GM18951 (cell line): Measurements from ENCODE around the gene RAB4B.
"Not testable (repeated sequence)": the region's sequence is repeated elsewhere in the genome, so short reads cannot be mapped to it uniquely, and the experiment has no call there.

ENCODE experiments used
- POLR2A ChIP-seq: IDR thresholded peaks from 4 replicates; pipeline ENCODE4 v1.6.1; 2011; ENCODE audit warnings: mild to moderate bottlenecking; ENCODE audit not compliant: insufficient read length, insufficient read depth; ENCODE audit errors: extremely low read depth
- in situ Hi-C: fragments of 300-500 bp; cut with MboI; formaldehyde crosslinking; loops from one replicate; pipeline ENCODE4 v1.12.0; 2022; ENCODE audit warnings: low sequenced_read_pairs, mixed read lengths, inconsistent platforms; ENCODE audit not compliant: unreplicated experiment

The RAB4B gene

GRCh38 chr19:40758491-40758890 lies 19.6 kb upstream of the RAB4B start:
- in situ Hi-C loops: no loop called here
- no peak for TF ChIP-seq POLR2A

- in situ Hi-C loops: no loop called here
- TF ChIP-seq POLR2A: no peak
Measured at GRCh38 chr19:40759352-40759751, 18.7 kb upstream of the RAB4B start.

- no peak for TF ChIP-seq POLR2A
- in situ Hi-C loops: no loop called here
Measured at GRCh38 chr19:40762754-40763470, 15.1 kb upstream of the RAB4B start.

- TF ChIP-seq POLR2A: no peak
- in situ Hi-C loops: no loop called here
Measured at GRCh38 chr19:40763526-40763925, 14.5 kb upstream of the RAB4B start.

- no peak for TF ChIP-seq POLR2A
- in situ Hi-C loops: no loop called here
Measured at GRCh38 chr19:40763963-40764362, 14.1 kb upstream of the RAB4B start.

- in situ Hi-C loops: not testable (repeated sequence)
Measured at GRCh38 chr19:40766385-40766784, 11.7 kb upstream of the RAB4B start.

GRCh38 chr19:40768869-40769268 lies 9.2 kb upstream of the RAB4B start:
- no peak for TF ChIP-seq POLR2A
- in situ Hi-C loops: no loop called here

GRCh38 chr19:40771101-40771862 lies 6.8 kb upstream of the RAB4B start:
- in situ Hi-C loops: not testable (repeated sequence)

- in situ Hi-C loops: no loop called here
- TF ChIP-seq POLR2A: no peak
Measured at GRCh38 chr19:40774916-40775631, 3.0 kb upstream of the RAB4B start, which contains the start of gene MIA. MIA (plus strand) TSS chr19:40775521; CDS start chr19:40775543, 22 bp downstream.

- TF ChIP-seq POLR2A: no peak
- in situ Hi-C loops: no loop called here
Measured at GRCh38 chr19:40775632-40776022, 2.4 kb upstream of the RAB4B start.

GRCh38 chr19:40776364-40776763 lies 1.7 kb upstream of the RAB4B start:
- TF ChIP-seq POLR2A: no peak
- in situ Hi-C loops: no loop called here

GRCh38 chr19:40776932-40777644 lies 959 bp upstream of the RAB4B start:
- in situ Hi-C loops: no loop called here
- TF ChIP-seq POLR2A: no peak

GRCh38 chr19:40777645-40777936 lies 456 bp upstream of the RAB4B start:
- in situ Hi-C loops: no loop called here
- no peak for TF ChIP-seq POLR2A
